HEK293T (cell line): ENCODE results near the gene IFT25.

Experiments used
- CTCF ChIA-PET: fragments of 350-600 bp; formaldehyde crosslinking; extraction: SDS; loops from one replicate; lab custom pipeline; 2021; ENCODE audit warnings: antibody characterized with exemption, inconsistent platforms; lab: Yijun Ruan, JAX
- POLR2A ChIA-PET: fragments of 350-600 bp; formaldehyde crosslinking; extraction: SDS; loops from one replicate; lab custom pipeline; 2020; ENCODE audit warnings: antibody characterized with exemption, inconsistent platforms; lab: Yijun Ruan, JAX
- DNase-seq: peaks from one replicate; pipeline ENCODE4 v3.0.0; 2012; ENCODE audit warnings: mixed read lengths; ENCODE audit errors: extremely low spot score
- ARNT ChIP-seq: fragments of 450-650 bp; IDR thresholded peaks from 2 replicates; pipeline ENCODE4 v1.6.1; 2017; ENCODE audit warnings: mild to moderate bottlenecking
- BHLHE40 ChIP-seq: fragments of 450-650 bp; IDR thresholded peaks from 2 replicates; pipeline ENCODE4 v1.6.1; 2016; ENCODE audit warnings: mild to moderate bottlenecking, moderate library complexity, borderline replicate concordance
- CTBP1 ChIP-seq: fragments of 450-650 bp; IDR thresholded peaks from 2 replicates; pipeline ENCODE4 v1.6.1; 2016; ENCODE audit warnings: borderline replicate concordance
- ELF4 ChIP-seq: fragments of 450-650 bp; IDR thresholded peaks from 2 replicates; pipeline ENCODE4 v1.6.1; 2017; ENCODE audit warnings: antibody characterized with exemption
- FOXA1 ChIP-seq: fragments of 450-650 bp; IDR thresholded peaks from 2 replicates; pipeline ENCODE4 v1.6.1; 2016; ENCODE audit warnings: mild to moderate bottlenecking
- FOXK2 ChIP-seq: fragments of 450-650 bp; IDR thresholded peaks from 2 replicates; pipeline ENCODE4 v1.6.1; 2016; ENCODE audit warnings: mild to moderate bottlenecking
- FOXM1 ChIP-seq: fragments of 450-650 bp; IDR thresholded peaks from 2 replicates; pipeline ENCODE4 v1.6.1; 2017; ENCODE audit warnings: mild to moderate bottlenecking, borderline replicate concordance
- HDGF ChIP-seq: fragments of 450-650 bp; IDR thresholded peaks from 2 replicates; pipeline ENCODE4 v1.6.1; 2017; ENCODE audit warnings: antibody characterized with exemption, borderline replicate concordance
- L3MBTL2 ChIP-seq: fragments of 450-650 bp; conservative IDR thresholded peaks from 2 replicates; pipeline ENCODE4 v1.6.1; 2016; ENCODE audit warnings: mild to moderate bottlenecking
- LEF1 ChIP-seq: fragments of 450-650 bp; IDR thresholded peaks from 2 replicates; pipeline ENCODE4 v1.6.1; 2017; ENCODE audit warnings: mild to moderate bottlenecking, borderline replicate concordance
- NFRKB ChIP-seq: fragments of 450-650 bp; IDR thresholded peaks from 2 replicates; pipeline ENCODE4 v1.6.1; 2016; ENCODE audit warnings: mild to moderate bottlenecking, moderate library complexity
- SP1 ChIP-seq: fragments of 450-650 bp; IDR thresholded peaks from 2 replicates; pipeline ENCODE4 v1.6.1; 2017
- SUZ12 ChIP-seq: fragments of 450-650 bp; IDR thresholded peaks from 2 replicates; pipeline ENCODE4 v1.6.1; 2016; ENCODE audit warnings: mild to moderate bottlenecking
- TARDBP ChIP-seq: fragments of 450-650 bp; IDR thresholded peaks from 2 replicates; pipeline ENCODE4 v1.6.1; 2016
- ZNF384 ChIP-seq: fragments of 450-650 bp; IDR thresholded peaks from 2 replicates; pipeline ENCODE4 v1.6.1; 2016
- TF ChIP-seq, protein P1 (sequence below): fragments of 450-650 bp; IDR thresholded peaks from 2 replicates; pipeline ENCODE4 v1.6.1; 2016

Gene IFT25

DNA sequence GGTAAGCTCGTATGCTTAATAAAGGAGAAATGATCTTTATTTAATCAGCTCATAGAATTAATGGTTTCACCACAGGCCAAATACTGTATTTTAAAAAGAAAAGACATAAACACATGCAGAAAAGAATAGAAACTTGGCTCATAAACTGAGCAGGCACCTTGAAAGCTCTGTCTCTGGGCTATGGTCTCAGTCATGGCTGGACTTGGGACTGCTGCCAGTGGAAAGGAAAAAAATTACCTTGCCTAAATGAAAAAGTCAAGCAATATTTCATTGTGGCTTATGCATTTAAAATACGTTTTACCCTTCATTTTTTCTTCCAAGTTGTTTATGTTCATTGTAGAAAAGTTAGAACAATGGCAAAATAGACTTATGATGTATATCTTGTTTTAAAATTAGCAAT lies 8.6 kb upstream of the IFT25 start:
- no peak for DNase-seq
- ChIA-PET CTCF (interaction anchor here (1.9 kb wide), 1 partner anchor 93 kb away, joined by 5 read pairs; no protein-coding TSS in a partner anchor), POLR2A (interaction anchor here (1.2 kb wide), 1 partner anchor 9 kb away, joined by 4 read pairs; the partner anchor contains the start of gene IFT25)
- TF ChIP-seq NFRKB (no peak), ARNT (no peak), BHLHE40 (no peak), LEF1 (no peak), SUZ12 (no peak), ZNF384 (no peak), SP1 (no peak), L3MBTL2 (no peak), CTBP1 (no peak), ELF4 (no peak), FOXM1 (no peak), TARDBP (no peak), HDGF (no peak), FOXA1 (no peak)
- TF ChIP-seq, protein P1, sequence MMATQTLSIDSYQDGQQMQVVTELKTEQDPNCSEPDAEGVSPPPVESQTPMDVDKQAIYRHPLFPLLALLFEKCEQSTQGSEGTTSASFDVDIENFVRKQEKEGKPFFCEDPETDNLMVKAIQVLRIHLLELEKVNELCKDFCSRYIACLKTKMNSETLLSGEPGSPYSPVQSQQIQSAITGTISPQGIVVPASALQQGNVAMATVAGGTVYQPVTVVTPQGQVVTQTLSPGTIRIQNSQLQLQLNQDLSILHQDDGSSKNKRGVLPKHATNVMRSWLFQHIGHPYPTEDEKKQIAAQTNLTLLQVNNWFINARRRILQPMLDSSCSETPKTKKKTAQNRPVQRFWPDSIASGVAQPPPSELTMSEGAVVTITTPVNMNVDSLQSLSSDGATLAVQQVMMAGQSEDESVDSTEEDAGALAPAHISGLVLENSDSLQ, result no peak

DNA sequence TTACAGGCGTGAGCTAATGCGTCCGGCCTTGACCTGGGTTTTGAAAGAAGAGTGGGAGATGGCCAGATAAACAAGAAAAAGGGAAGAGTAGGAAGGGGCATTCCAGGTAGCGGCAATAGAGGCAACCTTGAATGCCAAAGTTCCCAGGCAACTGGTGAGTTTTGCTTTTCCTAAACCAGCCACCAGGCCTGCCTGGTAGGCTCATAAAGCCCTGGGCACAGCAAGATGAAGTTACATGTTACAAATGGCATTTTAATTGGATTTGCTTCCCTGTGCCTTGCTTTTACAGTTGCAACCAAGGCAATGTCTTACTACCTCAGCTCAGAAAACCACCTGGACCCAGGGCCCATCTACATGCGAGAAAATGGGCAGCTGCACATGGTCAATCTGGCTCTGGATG lies 6.2 kb upstream of the IFT25 start:
- POLR2A ChIA-PET, result no interaction called here

DNA sequence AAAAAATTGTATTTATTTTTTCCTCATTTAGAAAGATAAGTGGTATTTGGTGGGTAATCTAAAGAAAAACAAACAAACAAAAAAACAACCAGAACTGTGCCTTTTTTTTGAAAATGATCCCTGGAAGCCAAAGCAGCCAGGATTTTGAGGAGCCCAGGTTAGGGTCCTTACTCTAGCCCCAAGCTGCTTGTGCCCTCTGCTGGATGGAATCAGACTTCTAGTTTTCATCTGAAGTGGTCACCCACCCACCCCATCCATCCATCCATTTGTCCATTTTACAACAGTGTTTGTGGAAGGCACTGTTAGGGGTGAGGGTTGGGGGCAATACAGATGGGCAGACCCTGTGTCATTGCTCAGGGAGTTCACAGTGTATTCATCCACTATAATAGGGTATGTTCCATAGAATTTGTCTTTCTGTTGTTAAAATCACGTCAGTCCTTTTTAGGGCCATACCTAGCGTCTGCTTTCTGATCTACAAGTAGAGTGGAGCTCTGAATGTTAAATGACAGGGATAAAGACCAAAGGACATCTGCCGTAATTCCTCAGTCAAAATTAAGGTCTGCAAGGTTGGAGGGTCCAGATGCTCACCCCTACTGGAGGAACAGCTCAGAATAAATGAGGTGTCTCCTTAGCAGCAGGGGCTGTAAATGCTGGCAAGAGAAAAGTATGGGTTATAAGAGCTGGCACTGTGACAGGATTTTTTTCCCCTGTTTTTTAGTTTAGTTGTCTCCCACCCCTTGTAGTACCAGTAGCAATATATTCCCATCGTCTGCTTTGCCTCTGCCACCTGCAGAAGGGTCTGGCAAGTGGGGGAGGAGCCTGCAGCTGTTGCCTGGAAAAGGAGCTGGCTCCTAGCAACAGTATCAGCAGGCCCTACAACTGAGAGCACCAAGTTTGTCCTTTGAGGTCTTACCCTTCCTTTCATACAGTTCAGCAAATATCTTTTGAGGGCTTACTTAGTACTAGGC lies 3.8 kb upstream of the IFT25 start:
- POLR2A ChIA-PET, result interaction anchor here (0.6 to 1.4 kb wide), 2 partner anchors 70 to 89 kb away, joined by 3 read pairs; no protein-coding TSS in a partner anchor
- TF ChIP-seq FOXK2, result no peak
- no peak for TF ChIP-seq BHLHE40
- no peak for TF ChIP-seq FOXM1
- TF ChIP-seq, protein P1, result no peak
- no peak for TF ChIP-seq CTBP1
- TF ChIP-seq L3MBTL2, result no peak
- no peak for TF ChIP-seq SP1
- TF ChIP-seq TARDBP, result no peak
- no peak for TF ChIP-seq ZNF384
- no peak for TF ChIP-seq NFRKB
- no peak for TF ChIP-seq ELF4
- TF ChIP-seq ARNT, result no peak
- no peak for TF ChIP-seq FOXA1
- CTCF ChIA-PET, result interaction anchor here (0.6 to 2.7 kb wide), 7 partner anchors 10 to 860 kb away, joined by 3 to 20 read pairs (median 6); no protein-coding TSS in a partner anchor

More for the DNA sequence above, 6.2 kb upstream of the IFT25 start:
- no peak for DNase-seq
- CTCF ChIA-PET, result no interaction called here
- TF ChIP-seq SP1, result no peak
- TF ChIP-seq TARDBP, result no peak
- TF ChIP-seq, protein P1, result no peak
- no peak for TF ChIP-seq SUZ12
- no peak for TF ChIP-seq BHLHE40

DNA sequence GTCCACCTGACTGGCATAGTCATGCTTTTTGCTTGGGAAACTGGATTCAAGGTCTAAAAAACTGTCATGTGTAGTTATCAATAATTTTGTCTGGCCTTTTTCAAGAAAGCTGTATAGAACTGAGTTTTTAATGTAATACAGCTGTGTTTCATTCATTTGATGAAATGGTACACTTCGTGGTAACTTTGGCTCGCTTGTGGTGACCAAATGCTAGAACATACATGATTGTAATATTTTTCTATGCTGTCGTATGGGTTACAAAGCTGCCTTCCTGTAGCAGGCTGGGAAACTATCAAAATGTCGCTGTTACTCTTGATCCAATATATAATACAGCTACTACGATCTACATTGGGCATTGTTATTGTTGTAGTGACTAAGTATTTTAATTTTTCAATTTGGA lies 2.8 kb upstream of the IFT25 start:
- TF ChIP-seq NFRKB (no peak), BHLHE40 (no peak), FOXM1 (no peak), LEF1 (no peak), CTBP1 (no peak), ARNT (no peak), L3MBTL2 (no peak), TARDBP (no peak), ELF4 (no peak), SP1 (no peak), FOXK2 (no peak), ZNF384 (no peak), FOXA1 (no peak), SUZ12 (no peak), HDGF (no peak)
- TF ChIP-seq, protein P1, result no peak
- DNase-seq, result no peak
- ChIA-PET CTCF (interaction anchor here (1.1 to 2.7 kb wide), 5 partner anchors 11 to 88 kb away, joined by 3 to 20 read pairs (median 8); no protein-coding TSS in a partner anchor), POLR2A (interaction anchor here (0.7 to 1.4 kb wide), 2 partner anchors 8 to 69 kb away, joined by 3 read pairs; no protein-coding TSS in a partner anchor)

More for the DNA sequence above, 3.8 kb upstream of the IFT25 start:
- DNase-seq, result peak; percentile 43
